B cell (primary cell): ENCODE measurements around the gene DAGLB. TPM values are rescaled to one million over a fixed set of nuclear protein-coding genes. Genes with fewer than 3 reads are reported as not detected.

Experiments used
- ATAC-seq: fragments of 200-7000 bp; cut with Tn5 transposase; one replicate; pipeline ENCODE4 v1.10.0; 2021; ENCODE audit warnings: low read depth, mild to moderate bottlenecking, moderate number of reproducible peaks, moderate library complexity
- CTCF ChIA-PET: fragments of 350-600 bp; sonication (Branson Sonifier 250); formaldehyde crosslinking; loops from one replicate; lab custom pipeline; 2021; ENCODE audit warnings: antibody characterized with exemption, inconsistent platforms; lab: Charles Lee
- POLR2A ChIA-PET: fragments of 350-600 bp; sonication (Branson Sonifier 250); formaldehyde crosslinking; loops from one replicate; lab custom pipeline; 2021; ENCODE audit warnings: antibody characterized with exemption; lab: Charles Lee
- DNase-seq: peaks from one replicate; pipeline ENCODE4 v3.0.0; 2013
- H2AFZ ChIP-seq: 2 replicates; pipeline ENCODE4 v1.6.1; 2012; ENCODE audit warnings: mild to moderate bottlenecking, low read depth, low read length; ENCODE audit not compliant: insufficient read depth, poor library complexity, severe bottlenecking
- H3K27ac ChIP-seq, 2 donors: 1 replicate in 1 of 2; 2 replicates in 1 of 2; pipeline ENCODE4 v1.5.1; 2012 to 2013; ENCODE audit warnings: low read length in 2 of 2, mild to moderate bottlenecking in 2 of 2, moderate library complexity in 1 of 2
- H3K27me3 ChIP-seq, 4 experiments: fragments of 200-600 bp in 1 of 4; sonication (generic) in 1 of 4; replicated peaks in 1 of 4; 1 replicate in 2 of 4; 2 replicates in 2 of 4; pipeline versions ENCODE4 v1.6.1 to v1.7.0; 2013 to 2016; ENCODE audit warnings: low read length in 3 of 4, mild to moderate bottlenecking in 2 of 4, mixed read lengths in 1 of 4, moderate library complexity in 1 of 4; ENCODE audit not compliant: insufficient read depth in 4 of 4, control insufficient read depth in 3 of 4; ENCODE audit errors: control extremely low read depth in 1 of 4
- H3K36me3 ChIP-seq, 2 experiments: replicated peaks in 1 of 2; 1 replicate in 1 of 2; 2 replicates in 1 of 2; pipeline versions ENCODE4 v1.6.1 to v1.7.1; 2013; ENCODE audit warnings: low read length in 1 of 2; ENCODE audit not compliant: insufficient read depth in 2 of 2, control insufficient read depth in 1 of 2; ENCODE audit errors: control extremely low read depth in 1 of 2, extremely low read depth in 1 of 2
- H3K4me1 ChIP-seq, 2 donors: fragments of 200-600 bp in 1 of 2; sonication (generic) in 1 of 2; 1 replicate in 1 of 2; 2 replicates in 1 of 2; pipeline versions ENCODE4 v1.5.1 to v1.6.1; 2013 to 2017; ENCODE audit warnings: low read length in 2 of 2; ENCODE audit not compliant: control insufficient read depth in 2 of 2, insufficient read depth in 2 of 2
- H3K4me2 ChIP-seq: replicated peaks from 2 replicates; pipeline ENCODE3; 2012; ENCODE audit warnings: mild to moderate bottlenecking, low read depth, low read length; ENCODE audit not compliant: poor library complexity, severe bottlenecking
- H3K4me3 ChIP-seq, 5 experiments: fragments of 200-600 bp in 1 of 5; sonication (generic) in 1 of 5; 1 replicate in 3 of 5; 2 replicates in 2 of 5; pipeline versions ENCODE4 v1.5.1 to v1.7.0; 2011 to 2016; ENCODE audit warnings: low read length in 4 of 5, mild to moderate bottlenecking in 4 of 5, low read depth in 2 of 5, control low read depth in 1 of 5, moderate library complexity in 1 of 5; ENCODE audit not compliant: insufficient read depth in 1 of 5; ENCODE audit errors: control extremely low read depth in 1 of 5, extremely low read depth in 1 of 5
- H3K79me2 ChIP-seq: fragments of 200-600 bp; sonication (generic); one replicate; pipeline ENCODE4 v1.6.0; 2016; ENCODE audit warnings: low read length; ENCODE audit not compliant: control insufficient read depth, insufficient read depth
- H3K9ac ChIP-seq: fragments of 200-600 bp; sonication (generic); 2 replicates; pipeline ENCODE4 v1.6.1; 2017; ENCODE audit warnings: mild to moderate bottlenecking, low read length, moderate library complexity
- H3K9me3 ChIP-seq, 3 donors: one replicate each; pipeline versions ENCODE4 v1.6.1 to v1.7.1; 2013; ENCODE audit warnings: low read length in 2 of 3; ENCODE audit not compliant: control insufficient read depth in 2 of 3, insufficient read depth in 1 of 3; ENCODE audit errors: control extremely low read depth in 1 of 3
- H4K20me1 ChIP-seq: 2 replicates; pipeline ENCODE4 v1.6.0; 2012; ENCODE audit warnings: mild to moderate bottlenecking, low read length; ENCODE audit not compliant: insufficient read depth, control insufficient read depth, poor library complexity, severe bottlenecking
- H3K27ac Mint-ChIP-seq: one replicate; pipeline ENCODE4 v1.8.0; 2021; ENCODE audit warnings: mixed read lengths
- H3K27me3 Mint-ChIP-seq: one replicate; pipeline ENCODE4 v1.8.0; 2021; ENCODE audit warnings: mixed read lengths
- H3K4me1 Mint-ChIP-seq: one replicate; pipeline ENCODE4 v1.8.0; 2021; ENCODE audit warnings: mixed read lengths
- H3K4me3 Mint-ChIP-seq: one replicate; pipeline ENCODE4 v1.8.0; 2021; ENCODE audit warnings: mixed read lengths
- H3K9me3 Mint-ChIP-seq: one replicate; pipeline ENCODE4 v1.8.0; 2022; ENCODE audit warnings: mixed read lengths; ENCODE audit not compliant: insufficient read depth
- CTCF ChIP-seq: fragments of 200-600 bp; IDR thresholded peaks from one replicate; pipeline ENCODE4 v1.8.0; 2022; ENCODE audit warnings: antibody characterized with exemption, mild to moderate bottlenecking
- EZH2 ChIP-seq: IDR thresholded peaks from 2 replicates; pipeline ENCODE4 v1.6.1; 2012; ENCODE audit warnings: borderline replicate concordance, low read depth, mild to moderate bottlenecking, moderate library complexity, low read length; ENCODE audit not compliant: insufficient read depth, poor library complexity, severe bottlenecking
- WGBS: methylation state at CpG from one replicate; pipeline ENCODE4 v1.1.5; 2013; ENCODE audit warnings: missing lambda C conversion rate; ENCODE audit not compliant: insufficient coverage; 5-methylcytosine and 5-hydroxymethylcytosine counted together
- intact Hi-C: fragments of 100-400 bp; cut with micrococcal nuclease; formaldehyde crosslinking; loops from one replicate; pipeline ENCODE4 v1.10.0; 2022
- polyA plus RNA-seq: library from polyadenylated mRNA; depleted of rRNA; stranded (reverse); fragments of >200 nt; gene quantifications from 2 replicates; pipeline ENCODE4 v1.2.3, GENCODE V29; 2012
- total RNA-seq, 2 donors: library from RNA; stranded (reverse); fragments of 120-200 nt in 1 of 2; gene quantifications; 1 replicate in 1 of 2; 2 replicates in 1 of 2; pipeline versions ENCODE4 v1.2.3 to v1.2.4, GENCODE V29; 2013 to 2022

DAGLB gene
- total and polyA plus RNA-seq, 2 donors (not counting 1 experiment from before 2014, with no cell fraction given): 25.2 to 29.6 TPM

GRCh38 chr7:6420680-6421079 lies 27.1 kb downstream of the DAGLB start:
- H3K9me3 ChIP-seq: no peaks in the 10 kb centered on the region
- no peak overlapping the region for H3K4me3 Mint-ChIP-seq
- no peak for TF ChIP-seq CTCF
- TF ChIP-seq EZH2: no peak
- no peak overlapping the region for H2AFZ ChIP-seq
- ChIA-PET CTCF (no interaction called here), POLR2A (no interaction called here)
- WGBS: 94% methylated on average over 7 of the region's 10 CpGs
- intact Hi-C loops: no loop called here
- no peak for DNase-seq
- no peak overlapping the region for H3K4me3 ChIP-seq
- no peaks in the 10 kb centered on the region for H3K27me3 ChIP-seq
- H3K4me1 ChIP-seq: no peaks in the 10 kb centered on the region
- H3K79me2 ChIP-seq: no peaks in the 10 kb centered on the region
- H3K4me2 ChIP-seq: no peak overlapping the region
- peaks cover 3 to 39% of the 10 kb centered on the region in 2 experiments for H3K36me3 ChIP-seq
- no peaks in the 10 kb centered on the region for H3K27me3 Mint-ChIP-seq
- no peak overlapping the region for H3K9ac ChIP-seq
- H4K20me1 ChIP-seq: peaks cover 4% of the 10 kb centered on the region
- no peak for ATAC-seq
- H3K4me1 Mint-ChIP-seq: no peaks in the 10 kb centered on the region
- no peaks in the 10 kb centered on the region for H3K9me3 Mint-ChIP-seq
- no peak overlapping the region for H3K27ac Mint-ChIP-seq
- H3K27ac ChIP-seq: no peak overlapping the region

- Histone ChIP-seq H3K4me3 (no peak overlapping the region), H3K9ac (no peak overlapping the region), H3K27ac (no peak overlapping the region), H4K20me1 (peaks cover 4% of the 10 kb centered on the region), H3K36me3 (peaks cover 3 to 39% of the 10 kb centered on the region in 2 experiments), H3K4me2 (no peak overlapping the region), H3K79me2 (peaks cover 2% of the 10 kb centered on the region), H3K4me1 (no peaks in the 10 kb centered on the region), H3K27me3 (no peaks in the 10 kb centered on the region), H2AFZ (no peak overlapping the region), H3K9me3 (no peaks in the 10 kb centered on the region)
- intact Hi-C loops: no loop called here
- Mint-ChIP-seq H3K4me3 (no peak overlapping the region), H3K4me1 (no peaks in the 10 kb centered on the region), H3K27ac (no peak overlapping the region), H3K9me3 (no peaks in the 10 kb centered on the region), H3K27me3 (no peaks in the 10 kb centered on the region)
- WGBS: 98% methylated on average over 16 of the region's 16 CpGs
- CTCF ChIA-PET: no interaction called here
- POLR2A ChIA-PET: no interaction called here
- ATAC-seq (no peak), DNase-seq (no peak)
- TF ChIP-seq EZH2 (no peak), CTCF (no peak)
These were observed 28.4 kb downstream of the DAGLB start for GRCh38 chr7:6419310-6419773.
